Measurements from ENCODE around the gene GPR12. TPM values are rescaled to one million over a fixed set of nuclear protein-coding genes. Genes with fewer than 3 reads are reported as not detected.

GPR12 gene
- total RNA-seq, 1 donor, result not detected

- H3K4me3 ChIP-seq (ENCODE audit: insufficient read depth, low read length), result no peak overlapping the region
- H3K79me2 ChIP-seq (ENCODE audit: insufficient read depth, low read length), result no peaks in the 10 kb centered on the region
- DNase-seq (ENCODE audit: insufficient read length, low spot score, missing footprints), result no peak
- TF ChIP-seq, protein P1, sequence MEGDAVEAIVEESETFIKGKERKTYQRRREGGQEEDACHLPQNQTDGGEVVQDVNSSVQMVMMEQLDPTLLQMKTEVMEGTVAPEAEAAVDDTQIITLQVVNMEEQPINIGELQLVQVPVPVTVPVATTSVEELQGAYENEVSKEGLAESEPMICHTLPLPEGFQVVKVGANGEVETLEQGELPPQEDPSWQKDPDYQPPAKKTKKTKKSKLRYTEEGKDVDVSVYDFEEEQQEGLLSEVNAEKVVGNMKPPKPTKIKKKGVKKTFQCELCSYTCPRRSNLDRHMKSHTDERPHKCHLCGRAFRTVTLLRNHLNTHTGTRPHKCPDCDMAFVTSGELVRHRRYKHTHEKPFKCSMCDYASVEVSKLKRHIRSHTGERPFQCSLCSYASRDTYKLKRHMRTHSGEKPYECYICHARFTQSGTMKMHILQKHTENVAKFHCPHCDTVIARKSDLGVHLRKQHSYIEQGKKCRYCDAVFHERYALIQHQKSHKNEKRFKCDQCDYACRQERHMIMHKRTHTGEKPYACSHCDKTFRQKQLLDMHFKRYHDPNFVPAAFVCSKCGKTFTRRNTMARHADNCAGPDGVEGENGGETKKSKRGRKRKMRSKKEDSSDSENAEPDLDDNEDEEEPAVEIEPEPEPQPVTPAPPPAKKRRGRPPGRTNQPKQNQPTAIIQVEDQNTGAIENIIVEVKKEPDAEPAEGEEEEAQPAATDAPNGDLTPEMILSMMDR (IDR thresholded peaks at IDR 0.05; ENCODE audit: extremely low read depth, low read depth, low read length), result no peak
- H2AFZ ChIP-seq (ENCODE audit: low read length), result no peak overlapping the region
- H3K4me1 ChIP-seq (ENCODE audit: insufficient read depth, low read length), result no peaks in the 10 kb centered on the region
- H4K20me1 ChIP-seq (ENCODE audit: insufficient read depth, low read length), result no peaks in the 10 kb centered on the region
- no peak overlapping the region for H3K4me2 ChIP-seq (ENCODE audit: insufficient read depth, low read length)
- peaks cover 56% of the 10 kb centered on the region for H3K27me3 ChIP-seq (ENCODE audit: insufficient read depth, low read length)
- H3K9me3 ChIP-seq (ENCODE audit: low read depth, low read length), result no peaks in the 10 kb centered on the region
- no peak overlapping the region for H3K27ac ChIP-seq (ENCODE audit: low read depth, low read length)
- no peaks in the 10 kb centered on the region for H3K36me3 ChIP-seq (ENCODE audit: insufficient read depth, low read length)
Observed at GRCh38 chr13:26758496-26759157, 2.0 kb downstream of the GPR12 start.

DNA sequence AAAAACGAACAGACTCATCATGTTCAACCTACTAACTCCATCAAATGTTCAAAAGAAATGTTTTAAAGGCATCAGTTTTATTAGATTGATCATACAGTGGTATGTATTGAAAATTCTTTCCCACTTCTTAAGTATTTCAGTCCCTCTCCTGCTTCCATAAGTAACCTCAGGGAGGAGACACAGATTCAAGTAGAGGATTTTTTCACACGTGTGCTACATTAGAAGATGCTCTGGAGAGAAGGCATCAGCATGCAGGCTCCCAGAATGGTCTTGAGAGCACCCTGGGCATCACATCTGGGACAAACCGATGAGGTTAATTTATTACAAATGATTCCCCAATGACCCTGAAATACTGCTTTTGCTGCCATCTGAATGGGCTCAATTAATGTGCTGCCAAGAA, 3.6 kb downstream of the GPR12 start:
- Histone ChIP-seq H4K20me1 (ENCODE audit: insufficient read depth, low read length) (no peaks in the 10 kb centered on the region), H3K79me2 (ENCODE audit: insufficient read depth, low read length) (no peaks in the 10 kb centered on the region), H3K9me3 (ENCODE audit: low read depth, low read length) (no peaks in the 10 kb centered on the region), H3K36me3 (ENCODE audit: insufficient read depth, low read length) (no peaks in the 10 kb centered on the region), H2AFZ (ENCODE audit: low read length) (no peak overlapping the region), H3K27ac (ENCODE audit: low read depth, low read length) (no peak overlapping the region), H3K4me1 (ENCODE audit: insufficient read depth, low read length) (no peaks in the 10 kb centered on the region), H3K4me2 (ENCODE audit: insufficient read depth, low read length) (no peak overlapping the region), H3K27me3 (ENCODE audit: insufficient read depth, low read length) (peaks cover 45% of the 10 kb centered on the region), H3K4me3 (ENCODE audit: insufficient read depth, low read length) (no peak overlapping the region)
- no peak for DNase-seq (ENCODE audit: insufficient read length, low spot score, missing footprints)
- TF ChIP-seq, protein P1 (IDR thresholded peaks at IDR 0.05; ENCODE audit: extremely low read depth, low read depth, low read length), result no peak

DNA sequence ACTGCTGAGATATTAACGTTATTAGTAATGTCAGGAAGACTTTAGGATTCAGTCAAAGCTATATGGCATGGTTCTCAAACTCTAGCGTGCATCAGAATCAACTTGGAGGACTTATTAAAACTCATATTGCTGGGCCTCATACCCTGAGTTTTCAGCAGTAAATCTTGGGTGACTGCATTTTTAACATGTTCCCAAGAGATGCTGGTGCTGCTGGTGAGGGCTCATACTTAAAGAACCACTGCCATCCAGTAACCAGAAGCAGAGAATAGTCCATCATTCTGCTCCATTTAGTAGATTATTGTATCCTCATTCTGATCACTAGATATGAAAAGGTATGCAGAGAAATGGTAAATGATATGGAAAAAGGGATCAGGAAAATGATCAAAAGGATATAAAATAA, 7.9 kb downstream of the GPR12 start:
- Histone ChIP-seq H3K79me2 (ENCODE audit: insufficient read depth, low read length) (no peaks in the 10 kb centered on the region), H3K27ac (ENCODE audit: low read depth, low read length) (no peak overlapping the region), H2AFZ (ENCODE audit: low read length) (no peak overlapping the region), H4K20me1 (ENCODE audit: insufficient read depth, low read length) (no peaks in the 10 kb centered on the region), H3K4me3 (ENCODE audit: insufficient read depth, low read length) (no peak overlapping the region), H3K27me3 (ENCODE audit: insufficient read depth, low read length) (peaks cover 11% of the 10 kb centered on the region), H3K9me3 (ENCODE audit: low read depth, low read length) (no peaks in the 10 kb centered on the region), H3K4me2 (ENCODE audit: insufficient read depth, low read length) (no peak overlapping the region), H3K4me1 (ENCODE audit: insufficient read depth, low read length) (no peaks in the 10 kb centered on the region), H3K36me3 (ENCODE audit: insufficient read depth, low read length) (no peaks in the 10 kb centered on the region)
- TF ChIP-seq, protein P1 (IDR thresholded peaks at IDR 0.05; ENCODE audit: extremely low read depth, low read depth, low read length), result no peak
- DNase-seq (ENCODE audit: insufficient read length, low spot score, missing footprints), result no peak

GRCh38 chr13:26749905-26750304, 10.7 kb downstream of the GPR12 start:
- Histone ChIP-seq H3K9me3 (ENCODE audit: low read depth, low read length) (no peaks in the 10 kb centered on the region), H3K4me3 (ENCODE audit: insufficient read depth, low read length) (no peak overlapping the region), H3K4me2 (ENCODE audit: insufficient read depth, low read length) (no peak overlapping the region), H3K36me3 (ENCODE audit: insufficient read depth, low read length) (no peaks in the 10 kb centered on the region), H3K27ac (ENCODE audit: low read depth, low read length) (no peak overlapping the region), H4K20me1 (ENCODE audit: insufficient read depth, low read length) (no peaks in the 10 kb centered on the region), H2AFZ (ENCODE audit: low read length) (no peak overlapping the region), H3K4me1 (ENCODE audit: insufficient read depth, low read length) (no peaks in the 10 kb centered on the region), H3K27me3 (ENCODE audit: insufficient read depth, low read length) (peaks cover 11% of the 10 kb centered on the region), H3K79me2 (ENCODE audit: insufficient read depth, low read length) (no peaks in the 10 kb centered on the region)
- DNase-seq (ENCODE audit: insufficient read length, low spot score, missing footprints), result no peak
- TF ChIP-seq, protein P1 (IDR thresholded peaks at IDR 0.05; ENCODE audit: extremely low read depth, low read depth, low read length), result no peak

All from osteoblast (primary cell).